K562 (cell line): Measurements from ENCODE around the gene SCN5A. TPM values are rescaled to one million over a fixed set of nuclear protein-coding genes. Genes with fewer than 3 reads are reported as not detected.

Experiments
- E2F6 ChIP-seq, 2 experiments: IDR thresholded peaks; 2 replicates each; pipeline ENCODE4 v1.6.1; 2011; ENCODE audit warnings: borderline replicate concordance in 1 of 2, control low read depth in 1 of 2, low read depth in 1 of 2, low read length in 1 of 2, mild to moderate bottlenecking in 1 of 2, mixed read lengths in 1 of 2, moderate library complexity in 1 of 2; ENCODE audit not compliant: insufficient read depth in 1 of 2, insufficient read length in 1 of 2, poor library complexity in 1 of 2, severe bottlenecking in 1 of 2; ENCODE audit errors: extremely low read depth in 1 of 2
- EGR1 ChIP-seq: fragments of 450-650 bp; conservative IDR thresholded peaks from 2 replicates; pipeline ENCODE4 v1.6.1; 2017; ENCODE audit warnings: mild to moderate bottlenecking
- EP300 ChIP-seq: IDR thresholded peaks from 2 replicates; pipeline ENCODE4 v1.6.1; 2012; ENCODE audit warnings: low read length, improper control_type of control experiment
- ETV5 ChIP-seq: sonication (generic); formaldehyde crosslinking; IDR thresholded peaks from 2 replicates; pipeline ENCODE4 v1.4.0; 2020; ENCODE audit warnings: low read depth, mild to moderate bottlenecking, missing genetic modification reagents
- HDAC3 ChIP-seq: fragments of 450-650 bp; IDR thresholded peaks from 2 replicates; pipeline ENCODE4 v1.6.1; 2018; ENCODE audit warnings: borderline replicate concordance, mild to moderate bottlenecking, moderate library complexity; ENCODE audit not compliant: partially characterized antibody
- HMGN3 ChIP-seq: IDR thresholded peaks from 2 replicates; pipeline ENCODE4 v1.6.1; 2011; ENCODE audit warnings: borderline replicate concordance, low read depth, mild to moderate bottlenecking, mixed read lengths, low read length; ENCODE audit not compliant: insufficient read length; ENCODE audit errors: extremely low read depth
- KDM5B ChIP-seq: fragments of 200-600 bp; sonication (generic); IDR thresholded peaks from 2 replicates; pipeline ENCODE4 v1.6.1; 2012; ENCODE audit warnings: low read depth, mild to moderate bottlenecking, moderate library complexity, low read length, control low read depth, inconsistent platforms; ENCODE audit not compliant: insufficient replicate concordance
- MXD1 ChIP-seq: fragments of 250-450 bp; sonication (Bioruptor Pico); IDR thresholded peaks from 2 replicates; pipeline ENCODE4 v1.8.0; 2021; ENCODE audit warnings: borderline replicate concordance, mild to moderate bottlenecking, moderate library complexity; ENCODE audit not compliant: poor library complexity, severe bottlenecking
- MXI1 ChIP-seq: IDR thresholded peaks from 2 replicates; pipeline ENCODE4 v1.6.1; 2011; ENCODE audit warnings: low read depth, mild to moderate bottlenecking, improper control_type of control experiment, low read length
- POLR2A ChIP-seq: fragments of 450-650 bp; conservative IDR thresholded peaks from 2 replicates; pipeline ENCODE4 v1.6.1; 2016
- RBM15 ChIP-seq: fragments of 200-400 bp; formaldehyde crosslinking; IDR thresholded peaks from 2 replicates; pipeline ENCODE4 v1.6.1; 2018; ENCODE audit warnings: mild to moderate bottlenecking, low read length, moderate library complexity; ENCODE audit not compliant: insufficient read depth
- SRF ChIP-seq, 2 experiments: fragments of 250-450, 450-650 bp in 1 of 2; sonication (Bioruptor Pico) in 1 of 2; sonication (generic) in 1 of 2; formaldehyde crosslinking; IDR thresholded peaks; 2 replicates each; pipeline versions ENCODE4 v1.5.0 to v1.5.1; 2020 to 2022; ENCODE audit warnings: mild to moderate bottlenecking in 1 of 2, missing genetic modification reagents in 1 of 2
- TEAD1 ChIP-seq, 2 experiments: fragments of 450-650 bp in 1 of 2; sonication (generic) in 1 of 2; formaldehyde crosslinking; IDR thresholded peaks; 2 replicates each; pipeline versions ENCODE4 v1.4.0 to v1.8.0; 2020 to 2022; ENCODE audit warnings: mild to moderate bottlenecking in 2 of 2, missing genetic modification reagents in 1 of 2
- ZBTB40 ChIP-seq, 2 experiments: fragments of 450-650 bp in 1 of 2; sonication (generic) in 1 of 2; formaldehyde crosslinking in 1 of 2; IDR thresholded peaks; 2 replicates each; pipeline versions ENCODE4 v1.7.1 to v1.9.0; 2016 to 2022; ENCODE audit warnings: inconsistent platforms in 1 of 2, mild to moderate bottlenecking in 1 of 2, missing genetic modification reagents in 1 of 2
- ZNF79 ChIP-seq: fragments of 250-450 bp; sonication (Bioruptor Pico); IDR thresholded peaks from 2 replicates; pipeline ENCODE4 v1.4.0; 2020; ENCODE audit warnings: low read depth, mild to moderate bottlenecking, moderate library complexity
- polyA plus RNA-seq, 8 experiments: library from polyadenylated mRNA; depleted of rRNA in 4 of 8; stranded (reverse) in 5 of 8; unstranded in 3 of 8; fragments of >200 nt; fragmentation: Nextera tagmentation in 2 of 8; fragmentation: Illumina TruSeq in 1 of 8; extraction: Ambion mirVana in 2 of 8; extraction: Trizol in 1 of 8; gene quantifications; 2 replicates each; pipeline versions ENCODE4 v1.2.1 to v1.2.3, GENCODE V29; 2011 to 2014; ENCODE audit warnings: inconsistent platforms in 1 of 8, missing spikeins in 1 of 8
- total RNA-seq, 7 experiments: library from RNA; depleted of rRNA in 6 of 7; stranded (reverse); fragments of >200 nt in 6 of 7; fragmentation: Illumina TruSeq in 2 of 7; extraction: Trizol in 2 of 7; gene quantifications; 2 replicates each; pipeline versions ENCODE4 v1.2.1 to v1.2.3, GENCODE V29; 2011 to 2021; ENCODE audit warnings: low replicate concordance in 1 of 7

Gene SCN5A
- total and polyA plus RNA-seq, 9 of the 15 experiments (the other 6 are each of a cell fraction or from before 2014, with no cell fraction given), result 0.07 to 1.4 (median 0.21) TPM; not detected in 2

- TF ChIP-seq MXI1 (0 out of 2 replicates have a peak, but pooled peaks have one; percentile 25), SRF (CRISPR knock-in tag; IDR thresholded peaks at IDR 0.05) (no peak), ETV5 (CRISPR knock-in tag) (no peak), HMGN3 (peak; percentile 56), ZBTB40 (IDR thresholded peaks at IDR 0.05) (no peak), ZBTB40 (CRISPR knock-in tag; IDR thresholded peaks at IDR 0.05) (no peak), HDAC3 (no peak), EP300 (no peak), TEAD1 (CRISPR knock-in tag; IDR thresholded peaks at IDR 0.05) (0 out of 4 replicates have a peak, but pooled peaks of 1 of the 2 experiments have one; percentile 19), POLR2A (peak; percentile 61; the same call in 1 of the 2 replicates), RBM15 (no peak), ZNF79 (CRISPR knock-in tag) (no peak), EGR1 (peak; percentile 84), MXD1 (peak; percentile 15), KDM5B (peak; percentile 0), E2F6 (IDR thresholded peaks at IDR 0.05; ENCODE audit: borderline replicate concordance in 1 of 2, extremely low read depth in 1 of 2, insufficient read depth in 1 of 2, insufficient read length in 1 of 2, low read depth in 1 of 2, low read length in 1 of 2, poor library complexity in 1 of 2, severe bottlenecking in 1 of 2) (peak; percentile 84 to 95)
Measured at GRCh38 chr3:38649500-38650247, at the start of gene SCN5A (continued).
